T-helper 17 cell (primary cell): ENCODE results near the gene ASNSD1. TPM values are rescaled to one million over a fixed set of nuclear protein-coding genes. Genes with fewer than 3 reads are reported as not detected.

Source experiments
- total RNA-seq, 4 donors: library from RNA in 2 of 4; stranded (reverse) in 2 of 4; gene quantifications; one replicate each; pipeline ENCODE4 v1.2.3 and lab custom pipeline; 2022 to 2026

The ASNSD1 gene
- total RNA-seq, 2 donors from 2014 or later = 34.2 to 40.4 TPM

Other genes starting within 250 kb of the ASNSD1 start
- gene WDR75, start 220.0 kb upstream of the ASNSD1 start, total RNA-seq = 10 to 100 TPM; 50.0 to 56.6 TPM
- 10 to 100 TPM; 30.9 to 92.7 TPM for gene SLC40A1, start 80.7 kb upstream of the ASNSD1 start, total RNA-seq
- 10 to 100 TPM in 1 of 2 donors, 1 to 10 TPM in 1; 8.0 to 10.0 TPM for gene ANKAR, start 13.2 kb downstream of the ASNSD1 start, total RNA-seq
- gene OSGEPL1, start 101.3 kb downstream of the ASNSD1 start, total RNA-seq = 1 to 10 TPM; 4.2 to 4.3 TPM
- gene ORMDL1, start 122.9 kb downstream of the ASNSD1 start, total RNA-seq = 100 to 1,000 TPM; 119 to 145 TPM
- 10 to 100 TPM; 18.0 to 18.4 TPM for gene PMS1, start 123.0 kb downstream of the ASNSD1 start, total RNA-seq